ENCODE results near the gene TRPV5.

DNA sequence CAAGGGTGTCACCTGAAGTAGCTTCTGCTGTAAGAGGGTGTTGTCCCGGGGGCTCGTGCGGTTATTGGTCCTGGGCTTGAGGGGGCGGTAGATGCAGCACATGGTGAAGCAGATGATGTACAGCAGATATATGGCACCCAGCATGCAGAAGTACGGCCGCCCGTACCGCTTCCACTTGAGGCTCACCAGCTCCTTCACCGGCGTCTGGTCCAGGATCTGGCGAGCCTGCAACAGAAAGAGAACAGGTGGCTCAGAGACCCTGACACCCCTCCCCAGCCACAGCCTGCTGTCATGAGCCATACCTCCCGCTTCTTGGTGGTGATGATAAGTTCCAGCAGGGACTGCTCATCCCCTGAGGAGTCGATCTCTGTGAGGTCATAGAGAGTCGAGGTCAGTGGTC, 58.1 kb downstream of the TRPV5 start:
- TF ChIP-seq, protein P1, sequence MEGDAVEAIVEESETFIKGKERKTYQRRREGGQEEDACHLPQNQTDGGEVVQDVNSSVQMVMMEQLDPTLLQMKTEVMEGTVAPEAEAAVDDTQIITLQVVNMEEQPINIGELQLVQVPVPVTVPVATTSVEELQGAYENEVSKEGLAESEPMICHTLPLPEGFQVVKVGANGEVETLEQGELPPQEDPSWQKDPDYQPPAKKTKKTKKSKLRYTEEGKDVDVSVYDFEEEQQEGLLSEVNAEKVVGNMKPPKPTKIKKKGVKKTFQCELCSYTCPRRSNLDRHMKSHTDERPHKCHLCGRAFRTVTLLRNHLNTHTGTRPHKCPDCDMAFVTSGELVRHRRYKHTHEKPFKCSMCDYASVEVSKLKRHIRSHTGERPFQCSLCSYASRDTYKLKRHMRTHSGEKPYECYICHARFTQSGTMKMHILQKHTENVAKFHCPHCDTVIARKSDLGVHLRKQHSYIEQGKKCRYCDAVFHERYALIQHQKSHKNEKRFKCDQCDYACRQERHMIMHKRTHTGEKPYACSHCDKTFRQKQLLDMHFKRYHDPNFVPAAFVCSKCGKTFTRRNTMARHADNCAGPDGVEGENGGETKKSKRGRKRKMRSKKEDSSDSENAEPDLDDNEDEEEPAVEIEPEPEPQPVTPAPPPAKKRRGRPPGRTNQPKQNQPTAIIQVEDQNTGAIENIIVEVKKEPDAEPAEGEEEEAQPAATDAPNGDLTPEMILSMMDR (conservative IDR thresholded peaks at IDR 0.05 in 1 of 2, IDR thresholded peaks at IDR 0.05 in 1 of 2; ENCODE audit: low read depth in 1 of 2, low read length in 2 of 2), result no peak
- TF ChIP-seq EZH2 (IDR thresholded peaks at IDR 0.05; ENCODE audit: low read length, missing control alignments), result no peak

Measured in fibroblast of lung (primary cell).